Activated naive CD4-positive, alpha-beta T cell treated with anti-CD3 and anti-CD28 coated beads, Interleukin-2, amount 50 U/mL, for 16 hours (primary cell): ENCODE measurements around the gene PHF2.

Experiments used
- DNase-seq: peaks from one replicate; pipeline ENCODE4 v3.0.0-alpha.2; 2020

Gene PHF2

GRCh38 chr9:93682155-93682968 lies 106.0 kb downstream of the PHF2 start:
- DNase-seq = peak; percentile 65

DNA sequence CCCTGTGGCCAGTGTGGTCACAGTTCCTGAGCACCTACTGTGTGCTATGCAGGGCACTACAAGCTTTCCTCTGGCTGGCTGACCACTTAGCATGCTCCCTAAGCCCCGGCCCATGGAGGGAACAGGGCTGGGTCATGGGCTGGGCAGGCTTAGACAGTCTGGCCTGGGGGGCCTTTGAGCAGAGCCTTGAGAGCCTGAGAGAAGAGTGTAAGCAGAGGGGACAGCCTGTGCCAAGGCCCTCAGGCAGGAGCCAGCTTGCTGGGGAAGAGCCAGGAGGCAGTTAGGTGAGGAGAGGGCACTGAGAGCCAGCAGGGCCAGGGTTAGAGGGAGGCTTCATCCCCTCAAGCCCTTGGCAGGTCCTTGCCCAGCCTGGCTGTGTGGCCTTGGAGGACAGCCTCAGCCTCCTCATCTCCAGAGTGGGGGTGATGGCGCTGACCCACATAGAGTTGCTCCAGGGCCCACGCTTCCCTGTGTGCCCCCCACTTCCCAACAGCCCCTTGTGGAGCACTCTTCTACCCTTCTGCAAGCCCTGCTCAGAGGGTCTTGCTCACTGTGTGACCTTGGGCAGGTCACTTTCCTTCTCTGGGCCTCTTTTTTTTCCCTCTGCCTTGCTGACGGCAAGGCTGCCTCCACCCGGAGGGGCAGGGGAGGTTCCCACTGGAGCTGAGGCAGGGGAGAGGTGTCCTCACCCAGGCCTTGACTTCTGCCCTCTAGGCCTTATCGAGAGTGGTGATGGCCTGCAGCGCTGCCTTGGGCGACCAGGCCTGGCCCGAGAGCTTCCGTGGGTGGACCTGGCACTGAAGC lies 107.1 kb downstream of the PHF2 start:
- DNase-seq = no peak

GRCh38 chr9:93684161-93684765 lies 107.9 kb downstream of the PHF2 start:
- no peak for DNase-seq

DNA sequence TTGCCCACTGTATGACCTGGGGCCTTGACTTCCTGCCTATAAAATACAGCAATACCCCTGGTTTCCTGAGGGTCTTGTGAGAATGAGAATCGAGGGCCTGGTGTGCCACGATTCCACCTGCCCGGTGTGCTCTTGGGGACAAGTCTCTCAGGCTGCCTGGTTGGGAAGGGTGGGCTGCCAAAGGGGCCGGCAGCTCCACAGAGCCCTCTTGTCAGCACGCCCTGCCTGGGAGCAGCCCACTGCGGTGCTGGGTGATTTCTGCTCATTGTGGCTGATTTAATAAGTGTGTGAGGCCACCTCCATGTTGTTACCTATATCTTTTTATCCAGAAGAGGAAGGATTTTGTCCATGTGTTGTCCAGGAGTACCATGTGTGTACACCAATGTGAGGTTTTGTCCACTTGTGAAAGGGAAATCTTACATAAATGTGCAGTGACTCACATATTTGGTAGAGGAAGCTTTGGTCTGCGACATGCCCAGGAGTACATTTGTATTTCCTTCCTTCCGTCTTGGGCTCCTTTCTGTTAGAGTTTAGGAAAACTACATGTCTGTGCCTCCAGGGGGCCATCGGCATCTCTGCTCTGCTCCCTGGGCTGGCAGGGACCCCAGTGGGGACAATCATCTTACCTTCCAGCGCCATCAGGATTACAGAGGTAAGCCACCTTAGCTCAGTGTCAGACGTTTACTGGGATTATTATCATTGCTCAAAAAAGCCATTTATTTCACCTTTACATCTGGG lies 108.6 kb downstream of the PHF2 start:
- no peak for DNase-seq

- no peak for DNase-seq
These were observed 109.9 kb downstream of the PHF2 start for GRCh38 chr9:93686127-93686879.

DNA sequence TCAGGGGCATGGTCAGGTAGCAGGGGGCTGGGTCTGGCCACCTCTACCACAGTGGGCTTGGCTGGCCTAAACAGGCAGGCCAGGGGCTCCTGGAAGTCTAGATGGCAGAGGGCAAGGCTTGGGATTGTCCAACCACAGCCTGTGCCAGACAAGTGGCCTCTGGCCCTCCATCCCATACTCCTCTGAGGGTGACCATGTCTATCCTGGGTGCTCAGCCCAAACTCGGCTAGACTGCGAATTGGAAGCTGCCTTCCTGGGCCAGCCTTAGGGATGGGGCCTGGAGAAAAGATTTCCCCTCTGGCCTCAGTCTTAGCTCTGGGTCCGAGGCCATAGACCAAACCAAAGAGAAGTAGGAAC lies 110.5 kb downstream of the PHF2 start:
- no peak for DNase-seq

GRCh38 chr9:93690618-93691017 lies 114.2 kb downstream of the PHF2 start:
- DNase-seq = no peak

GRCh38 chr9:93693129-93693528 lies 116.7 kb downstream of the PHF2 start:
- DNase-seq = no peak

DNA sequence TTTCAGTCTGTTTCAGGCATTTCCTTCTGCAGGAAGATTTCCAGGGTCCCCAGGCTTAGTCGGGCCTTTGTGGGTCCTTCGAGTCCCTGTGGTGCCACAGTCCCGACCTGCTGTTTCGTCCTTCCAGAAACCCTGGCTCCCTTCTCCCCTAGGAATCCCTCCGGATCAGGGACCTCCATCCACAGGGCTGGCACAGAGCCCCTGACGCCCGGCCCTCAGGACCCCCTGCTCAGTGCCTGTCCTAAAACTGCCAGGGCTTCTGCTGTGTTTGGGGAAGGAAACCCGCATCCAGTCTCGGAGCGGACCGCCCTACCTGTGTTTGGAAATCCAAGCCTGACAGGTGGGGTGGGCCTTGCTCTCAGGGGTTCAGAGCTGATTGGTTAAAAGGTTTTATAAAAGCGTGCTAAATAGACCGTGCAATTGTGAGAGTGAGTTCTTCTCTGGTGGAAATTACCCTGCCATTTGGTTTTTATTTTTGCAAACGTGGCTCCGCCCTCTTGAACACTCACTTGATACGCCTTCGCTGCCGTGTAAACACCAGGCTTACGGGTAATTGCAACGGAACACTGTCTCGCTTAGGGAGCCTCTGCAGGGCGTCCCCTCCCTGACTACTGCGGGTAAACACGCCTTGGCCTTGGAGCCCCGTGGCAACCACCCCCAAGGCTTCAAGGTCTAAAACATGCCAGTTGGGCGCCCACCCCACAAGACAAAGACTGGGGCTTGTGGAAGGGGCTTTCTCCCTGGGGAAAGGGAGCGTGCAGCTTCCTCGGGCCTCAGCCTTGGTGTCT lies 121.2 kb downstream of the PHF2 start:
- DNase-seq = no peak

- no peak for DNase-seq
These were observed 121.9 kb downstream of the PHF2 start for GRCh38 chr9:93698140-93698908.

- DNase-seq = no peak
These were observed 123.3 kb downstream of the PHF2 start for GRCh38 chr9:93699650-93700049.

GRCh38 chr9:93701494-93702218 lies 125.3 kb downstream of the PHF2 start:
- no peak for DNase-seq

DNA sequence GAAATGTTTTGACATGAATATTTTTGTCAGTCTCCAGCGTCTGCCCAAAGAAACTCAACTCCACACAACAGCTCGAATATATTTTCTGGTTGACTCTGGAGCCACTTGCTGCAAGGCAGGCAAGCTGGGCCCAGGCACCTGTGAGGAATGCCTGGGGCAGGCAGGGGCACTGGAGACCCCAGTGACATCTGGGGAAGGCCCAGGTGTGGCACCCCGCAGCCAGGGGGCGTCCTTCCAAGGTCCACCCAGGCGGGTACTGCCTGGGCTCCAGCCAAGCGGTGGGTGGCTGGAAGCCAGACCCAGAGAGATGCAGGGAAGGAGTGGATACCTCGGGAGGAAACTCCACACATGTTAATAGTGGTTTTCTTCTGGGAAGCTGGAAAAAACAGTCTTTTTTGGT lies 125.9 kb downstream of the PHF2 start:
- DNase-seq = no peak

- no peak for DNase-seq
These were observed 132.1 kb downstream of the PHF2 start for GRCh38 chr9:93708289-93708986.

DNA sequence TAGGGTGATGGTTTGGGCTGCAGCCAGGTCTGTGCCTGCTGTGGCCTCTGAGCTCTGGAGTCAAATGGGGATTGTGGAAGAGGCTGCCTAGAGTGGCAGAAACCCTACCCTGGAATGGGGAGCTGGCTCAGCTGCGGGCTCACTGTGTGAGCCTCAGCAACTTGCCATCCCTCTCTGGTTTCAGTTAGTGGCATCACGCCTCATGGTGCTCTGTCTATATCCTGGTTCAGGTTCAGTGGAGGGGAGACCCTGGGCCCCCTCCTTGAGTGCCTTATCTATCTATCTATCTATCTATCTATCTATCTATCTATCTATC lies 132.6 kb downstream of the PHF2 start:
- DNase-seq = no peak

DNA sequence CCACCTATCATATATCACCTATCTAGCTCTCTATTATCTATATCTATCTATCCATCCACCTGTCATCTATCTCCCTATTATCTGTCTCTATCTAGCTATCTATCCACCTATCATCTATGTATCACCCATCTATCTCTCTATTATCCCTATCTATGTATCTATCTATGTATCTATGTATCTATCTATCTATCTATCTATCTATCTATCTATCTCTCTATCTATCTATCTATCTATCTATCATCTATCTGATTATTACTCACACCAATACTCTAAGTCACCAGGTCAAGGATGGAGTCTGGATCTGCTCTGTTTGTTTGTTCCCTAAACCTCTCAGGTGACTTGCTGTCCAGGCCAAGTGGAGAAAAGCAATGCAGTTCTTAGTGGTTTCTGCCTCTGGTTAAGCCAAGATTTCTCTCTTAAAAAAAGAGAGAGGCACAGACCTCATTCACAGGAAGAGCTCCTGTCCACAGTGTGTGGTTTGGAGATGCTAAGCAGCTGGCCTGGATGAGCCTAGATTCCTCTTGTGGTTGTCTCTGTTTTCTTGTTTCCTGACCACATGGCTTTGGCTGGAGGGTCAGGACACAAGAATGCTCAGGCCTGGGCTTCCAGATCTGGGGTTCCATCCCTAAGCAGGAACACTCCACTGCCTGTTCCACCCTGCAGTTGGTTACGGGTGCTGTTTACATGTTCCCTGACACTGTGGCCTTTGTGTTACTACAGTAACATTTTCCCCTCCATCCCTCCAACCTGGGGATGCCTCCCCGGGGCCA lies 133.4 kb downstream of the PHF2 start:
- DNase-seq = no peak

GRCh38 chr9:93710370-93710723 lies 134.0 kb downstream of the PHF2 start:
- no peak for DNase-seq

DNA sequence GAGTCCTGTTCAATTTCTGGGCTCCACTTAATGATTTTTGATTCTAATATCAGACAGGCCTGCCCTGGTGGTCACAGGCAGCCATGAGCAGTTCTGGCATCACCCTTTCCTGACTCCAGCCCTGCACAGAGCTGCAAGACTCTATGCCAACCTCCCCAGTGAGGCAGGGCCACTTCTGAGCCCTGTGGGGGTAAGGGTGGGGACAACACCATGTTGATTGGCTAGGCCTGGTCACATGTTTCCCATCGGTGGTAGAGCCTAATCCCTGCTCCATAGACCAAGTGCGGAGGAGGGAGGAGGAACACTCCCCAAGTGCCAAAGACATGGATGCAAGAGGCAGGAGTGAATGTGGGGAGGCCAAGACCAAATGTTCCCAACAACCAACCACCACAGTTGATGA lies 134.6 kb downstream of the PHF2 start:
- DNase-seq = no peak

DNA sequence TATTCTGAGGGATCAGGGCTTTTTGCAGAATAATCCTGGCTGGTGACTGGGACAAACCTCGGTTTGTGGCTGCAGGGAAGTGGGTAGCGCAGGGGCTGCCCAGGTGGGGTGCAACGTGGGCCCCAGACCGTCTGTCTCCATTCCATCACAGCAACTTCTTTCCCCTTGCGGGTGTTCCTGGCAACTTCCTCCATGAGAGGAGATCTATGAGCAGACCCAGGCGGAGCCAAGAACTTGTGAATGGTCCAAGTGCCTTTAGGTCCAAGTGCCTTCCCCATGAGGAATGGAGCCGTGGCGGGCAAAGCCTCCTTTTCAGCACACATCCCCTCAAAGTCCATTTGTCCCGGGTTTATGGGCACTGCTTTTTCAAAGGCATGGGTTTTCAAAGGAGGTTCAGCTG lies 136.5 kb downstream of the PHF2 start:
- no peak for DNase-seq
